Measurements from ENCODE around the gene CDC27. TPM values are rescaled to one million over a fixed set of nuclear protein-coding genes. Genes with fewer than 3 reads are reported as not detected.
A peak's percentile ranks its signal among the peaks of the same experiment; 100 is the strongest.
"Not testable (repeated sequence)": the region's sequence is repeated elsewhere in the genome, so short reads cannot be mapped to it uniquely, and the experiment has no call there.

The CDC27 gene
- total RNA-seq, 1 experiment from 2014 or later, result 36.1 TPM

DNA sequence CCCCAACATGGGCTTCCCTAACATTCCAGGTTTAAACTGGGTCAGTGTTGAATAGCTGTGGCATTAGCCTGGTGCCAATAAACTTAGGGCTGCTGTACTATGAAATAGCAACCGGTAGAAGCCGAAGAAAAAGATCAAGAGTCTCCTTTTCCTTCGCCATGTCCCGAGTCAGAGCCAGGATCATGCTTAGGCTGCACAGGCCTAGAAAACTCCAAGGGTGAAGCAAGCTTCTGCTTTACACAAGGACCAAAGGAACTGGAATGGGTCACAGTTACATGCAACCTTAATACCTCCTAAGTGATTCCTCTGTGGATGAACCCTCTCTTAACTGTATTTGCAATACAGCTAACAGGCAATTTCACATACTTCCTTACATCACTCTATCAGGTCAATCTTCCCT is 115.5 kb downstream of the CDC27 start:
- not testable (repeated sequence) for DNase-seq (ENCODE audit: low spot score)

- no peak for DNase-seq (ENCODE audit: low spot score)
Measured at GRCh38 chr17:47072886-47073285, 116.2 kb downstream of the CDC27 start.

DNA sequence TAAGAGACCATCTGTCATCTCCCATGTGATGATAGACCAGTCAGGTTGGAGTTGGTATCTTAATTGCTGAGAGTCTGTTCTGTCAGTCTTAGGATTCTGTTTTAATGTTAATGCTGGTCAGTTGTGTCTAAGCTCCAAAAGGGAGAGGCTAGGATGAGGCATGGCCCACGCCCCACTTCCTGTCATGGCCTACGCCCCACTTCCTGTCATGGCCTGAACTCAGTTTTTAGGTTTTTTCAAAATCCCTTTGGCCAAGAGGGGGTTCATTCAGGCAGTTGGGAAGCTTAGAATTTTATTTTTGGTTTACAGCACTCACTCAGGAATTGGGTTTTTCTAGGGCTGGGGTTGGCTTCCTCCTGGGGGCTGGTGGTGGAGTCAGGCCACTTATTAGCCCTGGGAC is 117.9 kb downstream of the CDC27 start:
- DNase-seq (ENCODE audit: low spot score), result not testable (repeated sequence)

DNA sequence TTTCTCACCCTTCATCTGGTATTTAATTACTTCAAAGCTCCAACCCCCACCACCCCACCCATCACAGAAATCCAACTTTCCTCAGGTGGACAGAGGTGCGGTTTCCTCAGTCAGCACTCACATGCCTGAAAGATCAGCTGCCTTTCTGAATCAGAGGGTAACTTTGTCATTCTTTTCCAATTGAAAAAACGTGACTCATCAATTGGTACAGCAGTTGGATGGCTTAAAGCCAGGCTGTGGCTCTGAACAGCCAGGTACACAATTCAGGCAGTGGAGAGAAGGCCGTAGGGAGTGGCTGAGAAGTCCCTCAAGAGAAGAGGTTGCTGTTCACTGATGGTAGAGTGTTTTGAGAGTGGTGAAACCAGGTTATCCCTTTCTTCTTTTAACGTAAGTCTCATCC is 118.8 kb downstream of the CDC27 start:
- peak; percentile 41 for DNase-seq (ENCODE audit: low spot score)

Other genes starting within 250 kb of the CDC27 start
- gene RPRML, start 210.0 kb downstream of the CDC27 start, total RNA-seq (2014; rRNA removed; shearing (Covaris generic)), result not detected in 2 replicates
- gene MYL4, start 20.1 kb upstream of the CDC27 start, total RNA-seq (2014; rRNA removed; shearing (Covaris generic)), result not detected in 2 replicates
- not detected in 2 replicates for gene ITGB3, start 64.5 kb upstream of the CDC27 start, total RNA-seq (2014; rRNA removed; shearing (Covaris generic))
- gene EFCAB13, start 134.7 kb upstream of the CDC27 start, total RNA-seq (2014; rRNA removed; shearing (Covaris generic)), result 0.10 TPM in 1 of 2 replicates, not detected in the other

Measured in HT-29 (cell line).